ENCODE data around the gene SCMH1.
"Not testable (repeated sequence)": the region's sequence is repeated elsewhere in the genome, so short reads cannot be mapped to it uniquely, and the experiment has no call there.

SCMH1 gene

DNA sequence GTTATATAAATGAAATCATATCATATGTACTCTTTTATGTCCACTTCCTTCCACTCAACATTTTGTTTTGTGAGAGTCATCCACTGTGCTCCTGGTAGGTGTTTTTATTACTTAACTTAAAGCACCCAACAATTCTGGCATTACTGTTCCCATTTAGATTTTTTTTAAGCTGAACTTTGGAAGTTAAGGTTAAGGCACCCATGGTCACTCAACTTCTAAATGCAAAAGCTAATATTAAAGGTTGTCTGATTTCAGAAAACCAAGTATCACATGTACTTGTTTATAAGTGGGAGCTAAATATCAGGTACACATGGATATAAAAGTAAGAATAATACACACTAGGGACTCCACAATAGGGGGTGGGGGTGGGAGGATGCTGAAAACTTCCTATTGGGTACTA, 42.7 kb downstream of the SCMH1 start:
- Histone ChIP-seq H3K4me1 (ENCODE audit: insufficient read depth, poor library complexity, severe bottlenecking) (no peaks in the 10 kb centered on the region), H3K27ac (ENCODE audit: poor library complexity, severe bottlenecking) (no peak overlapping the region), H3K36me3 (ENCODE audit: low read depth) (no peaks in the 10 kb centered on the region), H3K4me3 (ENCODE audit: severe bottlenecking) (no peak overlapping the region), H3K9me3 (ENCODE audit: severe bottlenecking) (no peaks in the 10 kb centered on the region), H3K27me3 (ENCODE audit: insufficient read depth, poor library complexity, severe bottlenecking) (no peaks in the 10 kb centered on the region)
- TF ChIP-seq, protein P1, sequence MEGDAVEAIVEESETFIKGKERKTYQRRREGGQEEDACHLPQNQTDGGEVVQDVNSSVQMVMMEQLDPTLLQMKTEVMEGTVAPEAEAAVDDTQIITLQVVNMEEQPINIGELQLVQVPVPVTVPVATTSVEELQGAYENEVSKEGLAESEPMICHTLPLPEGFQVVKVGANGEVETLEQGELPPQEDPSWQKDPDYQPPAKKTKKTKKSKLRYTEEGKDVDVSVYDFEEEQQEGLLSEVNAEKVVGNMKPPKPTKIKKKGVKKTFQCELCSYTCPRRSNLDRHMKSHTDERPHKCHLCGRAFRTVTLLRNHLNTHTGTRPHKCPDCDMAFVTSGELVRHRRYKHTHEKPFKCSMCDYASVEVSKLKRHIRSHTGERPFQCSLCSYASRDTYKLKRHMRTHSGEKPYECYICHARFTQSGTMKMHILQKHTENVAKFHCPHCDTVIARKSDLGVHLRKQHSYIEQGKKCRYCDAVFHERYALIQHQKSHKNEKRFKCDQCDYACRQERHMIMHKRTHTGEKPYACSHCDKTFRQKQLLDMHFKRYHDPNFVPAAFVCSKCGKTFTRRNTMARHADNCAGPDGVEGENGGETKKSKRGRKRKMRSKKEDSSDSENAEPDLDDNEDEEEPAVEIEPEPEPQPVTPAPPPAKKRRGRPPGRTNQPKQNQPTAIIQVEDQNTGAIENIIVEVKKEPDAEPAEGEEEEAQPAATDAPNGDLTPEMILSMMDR (IDR thresholded peaks at IDR 0.05; ENCODE audit: poor library complexity, severe bottlenecking) = no peak
- ATAC-seq (ENCODE audit: low read depth) = no peak
- DNase-seq (ENCODE audit: low spot score) = no peak

GRCh38 chr1:41192456-41193178, 49.5 kb downstream of the SCMH1 start:
- ATAC-seq (ENCODE audit: low read depth) (no peak), DNase-seq (ENCODE audit: low spot score) (no peak)
- Histone ChIP-seq H3K9me3 (ENCODE audit: severe bottlenecking) (no peaks in the 10 kb centered on the region), H3K27me3 (ENCODE audit: insufficient read depth, poor library complexity, severe bottlenecking) (no peaks in the 10 kb centered on the region), H3K27ac (ENCODE audit: poor library complexity, severe bottlenecking) (no peak overlapping the region), H3K4me1 (ENCODE audit: insufficient read depth, poor library complexity, severe bottlenecking) (no peaks in the 10 kb centered on the region), H3K4me3 (ENCODE audit: severe bottlenecking) (no peak overlapping the region), H3K36me3 (ENCODE audit: low read depth) (no peaks in the 10 kb centered on the region)
- TF ChIP-seq, protein P1 (IDR thresholded peaks at IDR 0.05; ENCODE audit: poor library complexity, severe bottlenecking) = no peak

DNA sequence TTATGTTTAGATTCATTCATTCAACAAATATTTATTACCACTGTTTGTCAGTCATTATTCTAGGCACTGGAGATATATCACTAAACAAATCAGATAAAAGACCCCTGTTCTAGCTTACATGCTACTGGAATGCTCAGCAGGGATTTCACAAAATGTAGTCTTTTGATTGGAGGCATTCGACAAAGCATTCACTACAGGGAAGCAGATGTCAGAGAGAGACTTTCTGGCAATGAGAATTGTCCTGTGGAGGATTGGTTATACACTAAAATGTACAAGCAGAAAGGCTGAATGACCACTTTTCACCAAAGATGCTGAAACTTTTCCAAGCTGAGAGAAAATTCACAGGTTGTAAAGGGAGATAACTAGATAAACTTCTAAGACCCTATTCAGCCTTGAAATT, 57.7 kb downstream of the SCMH1 start:
- DNase-seq (ENCODE audit: low spot score) = no peak
- no peaks in the 10 kb centered on the region for H3K4me1 ChIP-seq (ENCODE audit: insufficient read depth, poor library complexity, severe bottlenecking)
- TF ChIP-seq, protein P1 (IDR thresholded peaks at IDR 0.05; ENCODE audit: poor library complexity, severe bottlenecking) = no peak
- no peak overlapping the region for H3K27ac ChIP-seq (ENCODE audit: poor library complexity, severe bottlenecking)
- H3K9me3 ChIP-seq (ENCODE audit: severe bottlenecking) = no peaks in the 10 kb centered on the region
- peaks cover 13% of the 10 kb centered on the region for H3K36me3 ChIP-seq (ENCODE audit: low read depth)
- ATAC-seq (ENCODE audit: low read depth) = no peak
- H3K27me3 ChIP-seq (ENCODE audit: insufficient read depth, poor library complexity, severe bottlenecking) = no peaks in the 10 kb centered on the region
- H3K4me3 ChIP-seq (ENCODE audit: severe bottlenecking) = no peak overlapping the region

GRCh38 chr1:41178230-41178629, 63.9 kb downstream of the SCMH1 start:
- H3K27ac ChIP-seq (ENCODE audit: poor library complexity, severe bottlenecking); H3K4me1 ChIP-seq (ENCODE audit: insufficient read depth, poor library complexity, severe bottlenecking); H3K4me3 ChIP-seq (ENCODE audit: severe bottlenecking): not testable (repeated sequence)

DNA sequence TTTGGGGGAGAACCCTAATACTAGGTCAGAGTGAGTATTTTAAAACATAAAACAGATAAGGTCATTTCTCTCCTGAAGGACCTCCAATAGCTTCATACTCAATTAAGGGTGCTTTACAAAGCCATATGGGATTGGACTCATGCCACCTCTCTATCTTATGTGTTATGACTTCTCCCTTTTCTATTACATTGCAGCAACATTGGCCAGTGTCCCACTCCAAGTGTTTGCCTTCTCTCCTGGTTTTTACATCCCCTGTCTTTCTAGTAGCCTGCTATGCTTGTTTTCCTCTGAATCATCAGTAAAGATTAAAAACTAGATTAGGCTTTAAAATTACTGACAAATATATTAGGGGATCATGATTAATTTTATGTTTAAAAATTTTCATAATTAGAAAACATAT, 66.6 kb downstream of the SCMH1 start:
- TF ChIP-seq, protein P1 (IDR thresholded peaks at IDR 0.05; ENCODE audit: poor library complexity, severe bottlenecking) = no peak
- Histone ChIP-seq H3K27me3 (ENCODE audit: insufficient read depth, poor library complexity, severe bottlenecking) (no peaks in the 10 kb centered on the region), H3K9me3 (ENCODE audit: severe bottlenecking) (no peaks in the 10 kb centered on the region), H3K36me3 (ENCODE audit: low read depth) (0 out of 2 replicates have a peak, but pooled peaks cover 3% of the 10 kb centered on the region), H3K4me1 (ENCODE audit: insufficient read depth, poor library complexity, severe bottlenecking) (no peaks in the 10 kb centered on the region), H3K4me3 (ENCODE audit: severe bottlenecking) (no peak overlapping the region), H3K27ac (ENCODE audit: poor library complexity, severe bottlenecking) (no peak overlapping the region)
- ATAC-seq (ENCODE audit: low read depth) = no peak
- no peak for DNase-seq (ENCODE audit: low spot score)

More at GRCh38 chr1:41178230-41178629, 63.9 kb downstream of the SCMH1 start:
- H3K9me3 ChIP-seq (ENCODE audit: severe bottlenecking); H3K36me3 ChIP-seq (ENCODE audit: low read depth); DNase-seq (ENCODE audit: low spot score); H3K27me3 ChIP-seq (ENCODE audit: insufficient read depth, poor library complexity, severe bottlenecking); ATAC-seq (ENCODE audit: low read depth): not testable (repeated sequence)

Measured in RWPE2 (cell line).